Measurements from ENCODE around the gene TEX36.
"Not testable (repeated sequence)": the region's sequence is repeated elsewhere in the genome, so short reads cannot be mapped to it uniquely, and the experiment has no call there.

DNA sequence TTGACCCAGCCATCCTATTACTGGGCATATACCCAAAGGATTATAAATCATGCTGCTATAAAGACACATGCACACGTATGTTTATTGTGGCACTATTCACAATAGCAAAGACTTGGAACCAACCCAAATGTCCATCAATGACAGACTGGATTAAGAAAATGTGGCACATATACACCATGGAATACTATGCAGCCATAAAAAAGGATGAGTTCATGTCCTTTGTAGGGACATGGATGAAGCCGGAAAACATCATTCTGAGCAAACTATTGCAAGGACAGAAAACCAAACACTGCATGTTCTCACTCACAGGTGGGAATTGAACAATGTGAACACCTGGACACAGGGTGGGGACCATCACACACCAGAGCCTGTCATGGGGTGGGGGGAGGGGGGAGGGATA lies 29.9 kb downstream of the TEX36 start:
- TF ChIP-seq EZH2 (IDR thresholded peaks at IDR 0.05; ENCODE audit: borderline replicate concordance, low read depth, low read length, poor library complexity, severe bottlenecking) = not testable (repeated sequence)
- TF ChIP-seq, protein P1, sequence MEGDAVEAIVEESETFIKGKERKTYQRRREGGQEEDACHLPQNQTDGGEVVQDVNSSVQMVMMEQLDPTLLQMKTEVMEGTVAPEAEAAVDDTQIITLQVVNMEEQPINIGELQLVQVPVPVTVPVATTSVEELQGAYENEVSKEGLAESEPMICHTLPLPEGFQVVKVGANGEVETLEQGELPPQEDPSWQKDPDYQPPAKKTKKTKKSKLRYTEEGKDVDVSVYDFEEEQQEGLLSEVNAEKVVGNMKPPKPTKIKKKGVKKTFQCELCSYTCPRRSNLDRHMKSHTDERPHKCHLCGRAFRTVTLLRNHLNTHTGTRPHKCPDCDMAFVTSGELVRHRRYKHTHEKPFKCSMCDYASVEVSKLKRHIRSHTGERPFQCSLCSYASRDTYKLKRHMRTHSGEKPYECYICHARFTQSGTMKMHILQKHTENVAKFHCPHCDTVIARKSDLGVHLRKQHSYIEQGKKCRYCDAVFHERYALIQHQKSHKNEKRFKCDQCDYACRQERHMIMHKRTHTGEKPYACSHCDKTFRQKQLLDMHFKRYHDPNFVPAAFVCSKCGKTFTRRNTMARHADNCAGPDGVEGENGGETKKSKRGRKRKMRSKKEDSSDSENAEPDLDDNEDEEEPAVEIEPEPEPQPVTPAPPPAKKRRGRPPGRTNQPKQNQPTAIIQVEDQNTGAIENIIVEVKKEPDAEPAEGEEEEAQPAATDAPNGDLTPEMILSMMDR (conservative IDR thresholded peaks at IDR 0.05; ENCODE audit: low read depth, low read length) = not testable (repeated sequence)
